Liver (tissue), 9 donors: ENCODE measurements around the gene VIPR2. TPM values are rescaled to one million over a fixed set of nuclear protein-coding genes. Genes with fewer than 3 reads are reported as not detected.

Source experiments
- DNase-seq: peaks from one replicate; pipeline ENCODE4 v3.0.0-alpha.2; 2017; ENCODE audit warnings: low spot score
- H3K27ac ChIP-seq, 2 donors: one replicate each; pipeline ENCODE4 v1.7.0; 2013; ENCODE audit warnings: inconsistent platforms in 2 of 2, low read length in 2 of 2, control low read depth in 1 of 2, low read depth in 1 of 2, mild to moderate bottlenecking in 1 of 2
- H3K27me3 ChIP-seq, 4 donors: one replicate each; pipeline versions ENCODE4 v1.6.1 to v1.7.0; 2013; ENCODE audit warnings: low read length in 3 of 4, inconsistent platforms in 1 of 4, mild to moderate bottlenecking in 1 of 4, moderate library complexity in 1 of 4; ENCODE audit not compliant: control insufficient read depth in 4 of 4, insufficient read depth in 4 of 4
- H3K36me3 ChIP-seq, 4 donors: one replicate each; pipeline versions ENCODE4 v1.6.1 to v1.7.0; 2013; ENCODE audit warnings: low read length in 3 of 4, mild to moderate bottlenecking in 3 of 4, low read depth in 1 of 4, moderate library complexity in 1 of 4; ENCODE audit not compliant: control insufficient read depth in 4 of 4, insufficient read depth in 3 of 4
- H3K4me1 ChIP-seq, 4 donors: one replicate each; pipeline versions ENCODE4 v1.6.1 to v1.7.0; 2013; ENCODE audit warnings: low read length in 3 of 4, mild to moderate bottlenecking in 3 of 4, moderate library complexity in 1 of 4; ENCODE audit not compliant: control insufficient read depth in 4 of 4, insufficient read depth in 4 of 4
- H3K4me3 ChIP-seq, 3 donors: one replicate each; pipeline versions ENCODE4 v1.6.1 to v1.7.0; 2013; ENCODE audit warnings: low read length in 3 of 3, control low read depth in 1 of 3, low read depth in 1 of 3, mild to moderate bottlenecking in 1 of 3
- H3K9ac ChIP-seq, 2 donors: one replicate each; pipeline ENCODE4 v1.7.0; 2013; ENCODE audit warnings: low read length in 2 of 2, mild to moderate bottlenecking in 2 of 2, moderate library complexity in 2 of 2, control low read depth in 1 of 2, low read depth in 1 of 2
- H3K9me3 ChIP-seq, 4 donors: one replicate each; pipeline versions ENCODE4 v1.6.1 to v1.7.0; 2013; ENCODE audit warnings: low read length in 3 of 4; ENCODE audit not compliant: control insufficient read depth in 4 of 4
- ATF3 ChIP-seq: IDR thresholded peaks from 2 replicates; pipeline ENCODE4 v1.6.1; 2016; ENCODE audit warnings: antibody characterized with exemption
- CTCF ChIP-seq: fragments of 150-350 bp; IDR thresholded peaks from 2 replicates; pipeline ENCODE4 v1.5.1; 2017; ENCODE audit warnings: improper control_type of control experiment, low read depth, low read length; ENCODE audit not compliant: missing input control
- EGR1 ChIP-seq, 2 donors: IDR thresholded peaks; 2 replicates each; pipeline ENCODE4 v1.6.1; 2016 to 2018; ENCODE audit warnings: antibody characterized with exemption in 2 of 2, low read depth in 2 of 2
- FOXA2 ChIP-seq: IDR thresholded peaks from 2 replicates; pipeline ENCODE4 v1.6.1; 2016; ENCODE audit warnings: antibody characterized with exemption
- GABPA ChIP-seq, 2 donors: IDR thresholded peaks in 1 of 2; conservative IDR thresholded peaks in 1 of 2; 2 replicates each; pipeline ENCODE4 v1.6.1; 2016; ENCODE audit warnings: antibody characterized with exemption in 2 of 2, mild to moderate bottlenecking in 1 of 2, moderate library complexity in 1 of 2
- HNF4A ChIP-seq, 2 donors: conservative IDR thresholded peaks; 2 replicates each; pipeline ENCODE4 v1.6.1; 2016; ENCODE audit warnings: antibody characterized with exemption in 2 of 2, mild to moderate bottlenecking in 2 of 2
- HNF4G ChIP-seq: IDR thresholded peaks from 2 replicates; pipeline ENCODE4 v1.6.1; 2016; ENCODE audit warnings: antibody characterized with exemption
- JUND ChIP-seq, 2 donors: IDR thresholded peaks; 2 replicates each; pipeline ENCODE4 v1.6.1; 2016; ENCODE audit warnings: antibody characterized with exemption in 2 of 2
- MAX ChIP-seq: IDR thresholded peaks from 2 replicates; pipeline ENCODE4 v1.6.1; 2016; ENCODE audit warnings: antibody characterized with exemption
- NR2F2 ChIP-seq: IDR thresholded peaks from 2 replicates; pipeline ENCODE4 v1.6.1; 2016; ENCODE audit warnings: antibody characterized with exemption
- RAD21 ChIP-seq, 2 donors: IDR thresholded peaks; 2 replicates each; pipeline ENCODE4 v1.6.1; 2016; ENCODE audit warnings: antibody characterized with exemption in 2 of 2, mild to moderate bottlenecking in 2 of 2
- REST ChIP-seq: IDR thresholded peaks from 2 replicates; pipeline ENCODE4 v1.6.1; 2016; ENCODE audit warnings: antibody characterized with exemption, mild to moderate bottlenecking
- RXRA ChIP-seq, 2 donors: IDR thresholded peaks; 2 replicates each; pipeline ENCODE4 v1.6.1; 2017 to 2018; ENCODE audit warnings: antibody characterized with exemption in 2 of 2, mild to moderate bottlenecking in 1 of 2
- SP1 ChIP-seq: IDR thresholded peaks from 2 replicates; pipeline ENCODE4 v1.6.1; 2018; ENCODE audit warnings: antibody characterized with exemption, mild to moderate bottlenecking
- TAF1 ChIP-seq: conservative IDR thresholded peaks from 2 replicates; pipeline ENCODE4 v1.6.1; 2016; ENCODE audit warnings: antibody characterized with exemption, mild to moderate bottlenecking
- YY1 ChIP-seq: IDR thresholded peaks from 2 replicates; pipeline ENCODE4 v1.6.1; 2016; ENCODE audit warnings: antibody characterized with exemption, mild to moderate bottlenecking
- ZBTB33 ChIP-seq: IDR thresholded peaks from 2 replicates; pipeline ENCODE4 v1.6.1; 2016; ENCODE audit warnings: antibody characterized with exemption
- WGBS: extraction: QIAGEN DNeasy Blood & Tissue Kit; methylation state at CpG from one replicate; pipeline ENCODE4 v1.1.7; 2013; 5-methylcytosine and 5-hydroxymethylcytosine counted together
- polyA plus RNA-seq, 2 donors: library from polyadenylated mRNA; stranded (reverse) in 1 of 2; unstranded in 1 of 2; fragments of 200-250 nt in 1 of 2; fragments of >200 nt in 1 of 2; fragmentation: Nextera tagmentation in 1 of 2; extraction: Ambion mirVana in 1 of 2; gene quantifications; one replicate each; pipeline versions ENCODE4 v1.2.1 to v1.2.3, GENCODE V29; 2013 to 2015
- total RNA-seq, 2 donors: library from RNA; depleted of rRNA; stranded (reverse); fragments of >200 nt; gene quantifications; one replicate each; pipeline ENCODE4 v1.2.3, GENCODE V29; 2014
- donor health status: healthy.
- donor health status: healthy.
- donor health status: healthy.
- donor health status: healthy.
- donor health status: healthy.

Gene VIPR2
- total and polyA plus RNA-seq, 4 donors, result 0.05 to 0.17 (median 0.10) TPM; not detected in 1

GRCh38 chr7:158997471-158997870, 147.2 kb downstream of the VIPR2 start:
- no peak overlapping the region for H3K4me3 ChIP-seq
- peaks cover 0 to 6% (median under 1%) of the 10 kb centered on the region in 4 donors for H3K27me3 ChIP-seq
- 77% methylated on average over 22 of the region's 22 CpGs for WGBS
- no peak for DNase-seq
- H3K36me3 ChIP-seq, result no peaks in the 10 kb centered on the region
- H3K9ac ChIP-seq, result no peak overlapping the region
- peaks cover 0 to 9% (median 4%) of the 10 kb centered on the region in 4 donors for H3K9me3 ChIP-seq
- no peak overlapping the region for H3K27ac ChIP-seq
- TF ChIP-seq FOXA2 (no peak), MAX (no peak), JUND (IDR thresholded peaks at IDR 0.05) (no peak), TAF1 (no peak), CTCF (no peak), NR2F2 (no peak), HNF4G (no peak), HNF4A (conservative IDR thresholded peaks at IDR 0.05) (no peak), GABPA (IDR thresholded peaks at IDR 0.05 in 1 of 2, conservative IDR thresholded peaks at IDR 0.05 in 1 of 2) (no peak), REST (no peak), RAD21 (IDR thresholded peaks at IDR 0.05) (no peak), SP1 (no peak), EGR1 (IDR thresholded peaks at IDR 0.05; ENCODE audit: low read depth in 2 of 2) (no peak), ATF3 (no peak), YY1 (no peak)
- H3K4me1 ChIP-seq, result no peaks in the 10 kb centered on the region

- H3K27me3 ChIP-seq, result peaks cover 0 to 6% (median under 1%) of the 10 kb centered on the region in 4 donors
- DNase-seq, result no peak
- TF ChIP-seq ZBTB33 (no peak), FOXA2 (no peak), JUND (IDR thresholded peaks at IDR 0.05) (no peak), HNF4A (conservative IDR thresholded peaks at IDR 0.05) (no peak), ATF3 (no peak), RAD21 (IDR thresholded peaks at IDR 0.05) (no peak), REST (no peak), NR2F2 (no peak), SP1 (no peak), GABPA (IDR thresholded peaks at IDR 0.05 in 1 of 2, conservative IDR thresholded peaks at IDR 0.05 in 1 of 2) (no peak), TAF1 (no peak), CTCF (no peak), RXRA (IDR thresholded peaks at IDR 0.05) (no peak)
Observed at GRCh38 chr7:158997110-158997453, 147.6 kb downstream of the VIPR2 start.

More at GRCh38 chr7:158997110-158997453, 147.6 kb downstream of the VIPR2 start:
- 40% methylated on average over 32 of the region's 32 CpGs for WGBS
- Histone ChIP-seq H3K9me3 (peaks cover 0 to 9% (median 4%) of the 10 kb centered on the region in 4 donors), H3K27ac (no peak overlapping the region), H3K4me1 (no peaks in the 10 kb centered on the region), H3K4me3 (no peak overlapping the region), H3K36me3 (no peaks in the 10 kb centered on the region), H3K9ac (no peak overlapping the region)
